ENCODE results near the gene XCL2. TPM values are rescaled to one million over a fixed set of nuclear protein-coding genes. Genes with fewer than 3 reads are reported as not detected.

The XCL2 gene
- total and polyA plus RNA-seq, 4 donors = 0.23 to 0.92 (median 0.55) TPM

DNA sequence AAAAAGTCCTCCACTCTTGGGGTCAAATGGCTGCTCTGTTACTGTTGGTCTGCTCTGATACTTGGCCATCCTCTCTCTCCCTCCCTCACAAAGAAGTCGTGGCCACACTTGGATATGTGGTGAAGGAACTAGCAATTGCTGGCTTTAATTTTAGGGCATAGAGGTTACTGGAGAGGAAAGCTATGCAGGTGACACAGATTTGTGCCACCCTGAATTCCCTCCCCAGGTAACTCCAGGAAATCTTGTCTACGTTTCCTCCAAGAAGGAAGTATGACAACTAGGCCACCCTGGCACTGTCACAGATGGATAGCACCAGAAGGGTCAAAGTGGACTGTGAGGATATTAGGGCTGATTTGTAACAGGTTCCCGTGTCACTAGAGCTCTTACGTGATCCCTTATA, 36.0 kb downstream of the XCL2 start (continued):
- TF ChIP-seq SP1 (IDR thresholded peaks at IDR 0.05) = no peak
- no peak for TF ChIP-seq TAF1 (conservative IDR thresholded peaks at IDR 0.05)
- TF ChIP-seq YY1 (IDR thresholded peaks at IDR 0.05) = no peak
- TF ChIP-seq ATF3 (IDR thresholded peaks at IDR 0.05) = no peak
- no peak for TF ChIP-seq HNF4G (IDR thresholded peaks at IDR 0.05)

DNA sequence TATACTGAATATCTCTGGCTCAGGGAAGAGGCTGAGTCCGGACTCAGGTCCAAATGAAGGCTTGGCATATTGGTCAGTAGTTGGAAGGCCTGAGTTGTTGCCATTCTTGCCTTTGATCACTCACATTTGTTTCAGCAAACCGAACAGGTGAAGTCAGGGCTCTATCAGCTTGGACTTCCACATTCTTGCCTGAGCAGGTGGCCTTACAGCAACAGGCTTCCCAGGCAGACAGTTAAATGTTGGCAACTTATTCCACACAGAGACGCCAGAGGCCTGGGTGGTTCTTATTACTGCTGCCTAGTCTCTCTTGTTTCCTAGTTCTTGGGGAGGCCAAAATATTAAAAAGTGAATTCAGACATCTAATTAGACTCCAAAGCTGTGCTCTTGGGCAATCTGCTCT, 36.6 kb downstream of the XCL2 start:
- WGBS = 85% methylated on average over 3 of the region's 3 CpGs
- H3K27me3 ChIP-seq (ENCODE audit: control insufficient read depth in 4 of 4, insufficient read depth in 4 of 4, low read length in 3 of 4) = no peaks in the 10 kb centered on the region
- H3K27ac ChIP-seq (ENCODE audit: low read depth in 1 of 2, low read length in 2 of 2) = no peak overlapping the region
- peaks cover 0 to 5% (median 2%) of the 10 kb centered on the region in 4 donors for H3K4me1 ChIP-seq (ENCODE audit: control insufficient read depth in 4 of 4, insufficient read depth in 4 of 4, low read length in 3 of 4)
- no peak overlapping the region for H3K4me3 ChIP-seq (ENCODE audit: low read depth in 1 of 3, low read length in 3 of 3)
- H3K36me3 ChIP-seq (ENCODE audit: control insufficient read depth in 4 of 4, insufficient read depth in 3 of 4, low read depth in 1 of 4, low read length in 3 of 4) = no peaks in the 10 kb centered on the region
- H3K9me3 ChIP-seq (ENCODE audit: control insufficient read depth in 4 of 4, low read length in 3 of 4) = no peaks in the 10 kb centered on the region
- TF ChIP-seq MAX (IDR thresholded peaks at IDR 0.05) = no peak
- TF ChIP-seq HNF4A (conservative IDR thresholded peaks at IDR 0.05) = no peak
- TF ChIP-seq, protein P1, sequence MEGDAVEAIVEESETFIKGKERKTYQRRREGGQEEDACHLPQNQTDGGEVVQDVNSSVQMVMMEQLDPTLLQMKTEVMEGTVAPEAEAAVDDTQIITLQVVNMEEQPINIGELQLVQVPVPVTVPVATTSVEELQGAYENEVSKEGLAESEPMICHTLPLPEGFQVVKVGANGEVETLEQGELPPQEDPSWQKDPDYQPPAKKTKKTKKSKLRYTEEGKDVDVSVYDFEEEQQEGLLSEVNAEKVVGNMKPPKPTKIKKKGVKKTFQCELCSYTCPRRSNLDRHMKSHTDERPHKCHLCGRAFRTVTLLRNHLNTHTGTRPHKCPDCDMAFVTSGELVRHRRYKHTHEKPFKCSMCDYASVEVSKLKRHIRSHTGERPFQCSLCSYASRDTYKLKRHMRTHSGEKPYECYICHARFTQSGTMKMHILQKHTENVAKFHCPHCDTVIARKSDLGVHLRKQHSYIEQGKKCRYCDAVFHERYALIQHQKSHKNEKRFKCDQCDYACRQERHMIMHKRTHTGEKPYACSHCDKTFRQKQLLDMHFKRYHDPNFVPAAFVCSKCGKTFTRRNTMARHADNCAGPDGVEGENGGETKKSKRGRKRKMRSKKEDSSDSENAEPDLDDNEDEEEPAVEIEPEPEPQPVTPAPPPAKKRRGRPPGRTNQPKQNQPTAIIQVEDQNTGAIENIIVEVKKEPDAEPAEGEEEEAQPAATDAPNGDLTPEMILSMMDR (IDR thresholded peaks at IDR 0.05; ENCODE audit: low read depth, low read length, missing input control) = no peak
- no peak for TF ChIP-seq SP1 (IDR thresholded peaks at IDR 0.05)
- no peak for TF ChIP-seq FOXA2 (IDR thresholded peaks at IDR 0.05)
- TF ChIP-seq, protein P2, sequence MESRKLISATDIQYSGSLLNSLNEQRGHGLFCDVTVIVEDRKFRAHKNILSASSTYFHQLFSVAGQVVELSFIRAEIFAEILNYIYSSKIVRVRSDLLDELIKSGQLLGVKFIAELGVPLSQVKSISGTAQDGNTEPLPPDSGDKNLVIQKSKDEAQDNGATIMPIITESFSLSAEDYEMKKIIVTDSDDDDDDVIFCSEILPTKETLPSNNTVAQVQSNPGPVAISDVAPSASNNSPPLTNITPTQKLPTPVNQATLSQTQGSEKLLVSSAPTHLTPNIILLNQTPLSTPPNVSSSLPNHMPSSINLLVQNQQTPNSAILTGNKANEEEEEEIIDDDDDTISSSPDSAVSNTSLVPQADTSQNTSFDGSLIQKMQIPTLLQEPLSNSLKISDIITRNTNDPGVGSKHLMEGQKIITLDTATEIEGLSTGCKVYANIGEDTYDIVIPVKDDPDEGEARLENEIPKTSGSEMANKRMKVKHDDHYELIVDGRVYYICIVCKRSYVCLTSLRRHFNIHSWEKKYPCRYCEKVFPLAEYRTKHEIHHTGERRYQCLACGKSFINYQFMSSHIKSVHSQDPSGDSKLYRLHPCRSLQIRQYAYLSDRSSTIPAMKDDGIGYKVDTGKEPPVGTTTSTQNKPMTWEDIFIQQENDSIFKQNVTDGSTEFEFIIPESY (IDR thresholded peaks at IDR 0.05) = no peak
- TF ChIP-seq EGR1 (IDR thresholded peaks at IDR 0.05; ENCODE audit: low read depth in 2 of 2) = no peak
- TF ChIP-seq ATF3 (IDR thresholded peaks at IDR 0.05) = no peak
- TF ChIP-seq NR2F2 (IDR thresholded peaks at IDR 0.05) = no peak
- TF ChIP-seq TAF1 (conservative IDR thresholded peaks at IDR 0.05) = no peak
- TF ChIP-seq, protein P3, sequence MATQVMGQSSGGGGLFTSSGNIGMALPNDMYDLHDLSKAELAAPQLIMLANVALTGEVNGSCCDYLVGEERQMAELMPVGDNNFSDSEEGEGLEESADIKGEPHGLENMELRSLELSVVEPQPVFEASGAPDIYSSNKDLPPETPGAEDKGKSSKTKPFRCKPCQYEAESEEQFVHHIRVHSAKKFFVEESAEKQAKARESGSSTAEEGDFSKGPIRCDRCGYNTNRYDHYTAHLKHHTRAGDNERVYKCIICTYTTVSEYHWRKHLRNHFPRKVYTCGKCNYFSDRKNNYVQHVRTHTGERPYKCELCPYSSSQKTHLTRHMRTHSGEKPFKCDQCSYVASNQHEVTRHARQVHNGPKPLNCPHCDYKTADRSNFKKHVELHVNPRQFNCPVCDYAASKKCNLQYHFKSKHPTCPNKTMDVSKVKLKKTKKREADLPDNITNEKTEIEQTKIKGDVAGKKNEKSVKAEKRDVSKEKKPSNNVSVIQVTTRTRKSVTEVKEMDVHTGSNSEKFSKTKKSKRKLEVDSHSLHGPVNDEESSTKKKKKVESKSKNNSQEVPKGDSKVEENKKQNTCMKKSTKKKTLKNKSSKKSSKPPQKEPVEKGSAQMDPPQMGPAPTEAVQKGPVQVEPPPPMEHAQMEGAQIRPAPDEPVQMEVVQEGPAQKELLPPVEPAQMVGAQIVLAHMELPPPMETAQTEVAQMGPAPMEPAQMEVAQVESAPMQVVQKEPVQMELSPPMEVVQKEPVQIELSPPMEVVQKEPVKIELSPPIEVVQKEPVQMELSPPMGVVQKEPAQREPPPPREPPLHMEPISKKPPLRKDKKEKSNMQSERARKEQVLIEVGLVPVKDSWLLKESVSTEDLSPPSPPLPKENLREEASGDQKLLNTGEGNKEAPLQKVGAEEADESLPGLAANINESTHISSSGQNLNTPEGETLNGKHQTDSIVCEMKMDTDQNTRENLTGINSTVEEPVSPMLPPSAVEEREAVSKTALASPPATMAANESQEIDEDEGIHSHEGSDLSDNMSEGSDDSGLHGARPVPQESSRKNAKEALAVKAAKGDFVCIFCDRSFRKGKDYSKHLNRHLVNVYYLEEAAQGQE (IDR thresholded peaks at IDR 0.05) = no peak
- TF ChIP-seq FOXA1 (IDR thresholded peaks at IDR 0.05) = no peak
- no peak for TF ChIP-seq YY1 (IDR thresholded peaks at IDR 0.05)
- no peak for TF ChIP-seq GABPA (IDR thresholded peaks at IDR 0.05 in 1 of 2, conservative IDR thresholded peaks at IDR 0.05 in 1 of 2)
- no peak for TF ChIP-seq HNF4G (IDR thresholded peaks at IDR 0.05)
- no peak for TF ChIP-seq JUND (IDR thresholded peaks at IDR 0.05)
- TF ChIP-seq RAD21 (IDR thresholded peaks at IDR 0.05) = no peak
- no peak for TF ChIP-seq RXRA (IDR thresholded peaks at IDR 0.05)
- DNase-seq (ENCODE audit: low spot score) = no peak
- no peak overlapping the region for H3K9ac ChIP-seq (ENCODE audit: low read depth in 1 of 2, low read length in 2 of 2)
